ENCODE data around the gene CXCL17.

CXCL17 gene

DNA sequence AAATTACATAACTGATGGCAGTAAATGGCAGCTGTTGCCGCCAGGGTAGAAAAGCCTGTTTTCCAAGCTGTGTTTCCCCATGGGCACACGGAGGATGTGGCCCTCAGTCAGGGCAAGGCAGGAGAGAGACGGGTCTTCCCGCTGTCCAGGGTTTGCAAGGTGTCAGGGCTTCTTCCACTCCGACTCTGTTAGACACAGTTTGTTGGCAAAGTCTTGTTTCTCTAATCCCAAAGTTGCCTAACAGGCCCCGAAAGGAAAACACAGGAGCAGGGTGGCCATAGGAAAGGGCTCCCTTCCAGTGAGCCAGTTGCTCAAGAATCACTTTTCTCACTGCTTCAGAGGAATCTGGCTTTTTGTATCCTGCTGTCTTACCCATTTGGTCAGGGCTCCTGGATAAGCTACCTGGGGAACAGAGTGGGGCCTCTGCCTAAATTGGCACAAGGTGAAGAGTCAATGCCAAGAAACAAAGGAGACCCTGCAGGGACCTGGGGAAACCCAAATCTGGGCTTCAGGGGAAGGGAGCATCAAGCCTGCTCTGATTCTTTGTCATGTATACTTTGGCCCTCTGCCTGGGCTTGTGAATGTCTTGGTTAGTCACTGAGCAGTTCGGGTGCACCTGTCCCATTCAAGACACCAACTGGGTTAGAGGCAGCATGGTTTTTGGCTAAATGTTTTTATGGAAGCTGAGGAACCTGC, 29.0 kb upstream of the CXCL17 start:
- H3K9me3 ChIP-seq (ENCODE audit: insufficient read depth, low read length) = no peaks in the 10 kb centered on the region
- H3K36me3 ChIP-seq (ENCODE audit: low read length) = no peaks in the 10 kb centered on the region
- H3F3A ChIP-seq (ENCODE audit: insufficient read depth) = peaks cover 21% of the 10 kb centered on the region; the same call in 1 of the 2 replicates
- no peaks in the 10 kb centered on the region for H3K27me3 ChIP-seq (ENCODE audit: low read length)
- no peak for TF ChIP-seq EZH2phosphoT487 (conservative IDR thresholded peaks at IDR 0.05; ENCODE audit: low read length)
- TF ChIP-seq, protein P1, sequence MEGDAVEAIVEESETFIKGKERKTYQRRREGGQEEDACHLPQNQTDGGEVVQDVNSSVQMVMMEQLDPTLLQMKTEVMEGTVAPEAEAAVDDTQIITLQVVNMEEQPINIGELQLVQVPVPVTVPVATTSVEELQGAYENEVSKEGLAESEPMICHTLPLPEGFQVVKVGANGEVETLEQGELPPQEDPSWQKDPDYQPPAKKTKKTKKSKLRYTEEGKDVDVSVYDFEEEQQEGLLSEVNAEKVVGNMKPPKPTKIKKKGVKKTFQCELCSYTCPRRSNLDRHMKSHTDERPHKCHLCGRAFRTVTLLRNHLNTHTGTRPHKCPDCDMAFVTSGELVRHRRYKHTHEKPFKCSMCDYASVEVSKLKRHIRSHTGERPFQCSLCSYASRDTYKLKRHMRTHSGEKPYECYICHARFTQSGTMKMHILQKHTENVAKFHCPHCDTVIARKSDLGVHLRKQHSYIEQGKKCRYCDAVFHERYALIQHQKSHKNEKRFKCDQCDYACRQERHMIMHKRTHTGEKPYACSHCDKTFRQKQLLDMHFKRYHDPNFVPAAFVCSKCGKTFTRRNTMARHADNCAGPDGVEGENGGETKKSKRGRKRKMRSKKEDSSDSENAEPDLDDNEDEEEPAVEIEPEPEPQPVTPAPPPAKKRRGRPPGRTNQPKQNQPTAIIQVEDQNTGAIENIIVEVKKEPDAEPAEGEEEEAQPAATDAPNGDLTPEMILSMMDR (IDR thresholded peaks at IDR 0.05; ENCODE audit: insufficient read depth, low read length, poor library complexity, severe bottlenecking) = no peak
- H3K4me2 ChIP-seq (ENCODE audit: low read depth, low read length, poor library complexity, severe bottlenecking) = no peak overlapping the region
- H2AFZ ChIP-seq (ENCODE audit: low read depth, low read length, severe bottlenecking) = no peak overlapping the region
- no peak overlapping the region for H3K4me3 ChIP-seq (ENCODE audit: insufficient read depth, low read length, poor library complexity, severe bottlenecking)
- H3K9ac ChIP-seq (ENCODE audit: low read length) = no peak overlapping the region
- H3K27ac ChIP-seq (ENCODE audit: low read depth, low read length) = no peak overlapping the region
- H4K20me1 ChIP-seq (ENCODE audit: low read depth, low read length) = no peaks in the 10 kb centered on the region
- no peaks in the 10 kb centered on the region for H3K79me2 ChIP-seq (ENCODE audit: insufficient read depth, low read length)
- no peaks in the 10 kb centered on the region for H3K9me2 ChIP-seq (replicated peaks; ENCODE audit: insufficient read depth, low read length)

DNA sequence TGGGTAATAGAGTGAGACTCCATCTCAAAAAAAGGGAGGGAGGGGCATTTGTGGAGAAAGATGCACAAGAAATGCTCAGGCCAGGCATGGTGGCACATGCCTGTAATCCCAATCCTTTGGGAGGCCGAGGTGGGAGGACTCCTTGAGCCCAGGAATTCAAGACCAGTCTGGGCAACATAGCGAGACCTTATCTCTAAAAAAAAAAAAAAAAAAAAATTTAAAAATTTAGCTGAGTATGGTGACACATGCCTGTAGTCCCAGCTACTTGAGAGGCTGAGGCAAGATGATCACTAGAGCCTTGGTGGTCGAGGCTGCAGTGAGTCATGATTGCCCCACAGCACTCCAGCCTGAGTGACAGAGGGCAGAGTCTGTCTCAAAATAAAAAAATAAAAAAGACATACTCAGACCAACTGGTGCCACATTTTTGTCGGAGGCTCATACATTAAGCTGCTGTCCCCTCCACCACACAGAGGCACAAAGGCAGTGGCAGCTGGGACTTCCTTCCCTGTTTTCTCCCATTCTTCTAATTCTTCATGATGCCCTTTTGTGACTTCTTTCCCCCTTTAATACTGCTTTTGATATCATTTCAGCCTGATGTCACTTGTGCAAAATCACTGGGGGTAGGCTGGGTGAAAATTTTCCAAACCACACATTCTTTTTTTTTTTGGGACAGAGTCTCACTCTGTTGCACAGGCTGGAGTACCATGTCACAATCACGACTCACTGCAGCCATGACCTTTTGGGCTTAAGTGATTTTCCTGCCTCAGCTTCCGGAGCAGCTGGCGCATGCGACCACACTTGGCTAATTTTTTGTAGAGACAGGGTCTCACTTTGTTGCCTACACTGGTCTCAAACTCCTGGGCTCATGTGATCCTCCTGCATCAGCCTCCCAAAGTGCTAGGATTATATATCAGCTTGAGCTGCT, 26.8 kb upstream of the CXCL17 start:
- Histone ChIP-seq H3K36me3 (ENCODE audit: low read length) (no peaks in the 10 kb centered on the region), H3K9me3 (ENCODE audit: insufficient read depth, low read length) (no peaks in the 10 kb centered on the region), H3K4me2 (ENCODE audit: low read depth, low read length, poor library complexity, severe bottlenecking) (peak overlapping the region; percentile 37), H3K9ac (ENCODE audit: low read length) (no peak overlapping the region), H2AFZ (ENCODE audit: low read depth, low read length, severe bottlenecking) (no peak overlapping the region), H3K27ac (ENCODE audit: low read depth, low read length) (peak overlapping the region; percentile 30), H3F3A (ENCODE audit: insufficient read depth) (peaks cover 37% of the 10 kb centered on the region), H3K27me3 (ENCODE audit: low read length) (no peaks in the 10 kb centered on the region), H4K20me1 (ENCODE audit: low read depth, low read length) (no peaks in the 10 kb centered on the region), H3K9me2 (replicated peaks; ENCODE audit: insufficient read depth, low read length) (no peaks in the 10 kb centered on the region), H3K79me2 (ENCODE audit: insufficient read depth, low read length) (no peaks in the 10 kb centered on the region), H3K4me3 (ENCODE audit: insufficient read depth, low read length, poor library complexity, severe bottlenecking) (no peak overlapping the region)
- no peak for TF ChIP-seq EZH2phosphoT487 (conservative IDR thresholded peaks at IDR 0.05; ENCODE audit: low read length)
- TF ChIP-seq, protein P1 (IDR thresholded peaks at IDR 0.05; ENCODE audit: insufficient read depth, low read length, poor library complexity, severe bottlenecking) = no peak

DNA sequence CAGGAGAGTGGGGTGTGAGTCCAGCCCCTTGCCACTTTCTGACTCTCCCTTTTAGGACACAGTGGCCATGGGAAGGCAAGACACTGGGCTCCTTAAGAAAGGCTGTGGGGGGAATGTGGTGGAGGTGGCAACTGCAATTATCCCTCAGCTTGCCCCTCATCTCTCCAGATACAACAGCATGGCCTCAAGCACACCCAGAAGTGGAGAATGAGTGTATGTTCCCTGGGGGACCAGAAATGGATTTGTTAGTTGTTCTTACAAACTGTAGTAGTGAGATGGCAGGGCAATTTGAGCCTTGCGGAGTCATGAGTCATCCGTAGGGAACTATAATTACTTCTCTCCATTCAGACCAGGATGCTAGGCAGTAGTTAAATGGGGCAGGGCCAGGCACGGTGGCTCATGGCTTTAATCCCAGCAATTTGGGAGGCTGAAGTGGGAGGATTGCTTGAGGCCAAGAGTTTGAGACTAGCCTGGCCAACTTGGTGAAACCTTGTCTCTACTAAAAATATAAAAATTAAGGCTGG, 25.6 kb upstream of the CXCL17 start:
- Histone ChIP-seq H3K4me3 (ENCODE audit: insufficient read depth, low read length, poor library complexity, severe bottlenecking) (no peak overlapping the region), H3K36me3 (ENCODE audit: low read length) (no peaks in the 10 kb centered on the region), H3F3A (ENCODE audit: insufficient read depth) (peaks cover 37% of the 10 kb centered on the region), H3K27ac (ENCODE audit: low read depth, low read length) (no peak overlapping the region), H3K9me3 (ENCODE audit: insufficient read depth, low read length) (no peaks in the 10 kb centered on the region), H3K27me3 (ENCODE audit: low read length) (no peaks in the 10 kb centered on the region), H3K9me2 (replicated peaks; ENCODE audit: insufficient read depth, low read length) (no peaks in the 10 kb centered on the region), H3K9ac (ENCODE audit: low read length) (no peak overlapping the region), H3K4me2 (ENCODE audit: low read depth, low read length, poor library complexity, severe bottlenecking) (no peak overlapping the region), H4K20me1 (ENCODE audit: low read depth, low read length) (no peaks in the 10 kb centered on the region), H2AFZ (ENCODE audit: low read depth, low read length, severe bottlenecking) (no peak overlapping the region), H3K79me2 (ENCODE audit: insufficient read depth, low read length) (no peaks in the 10 kb centered on the region)
- TF ChIP-seq, protein P1 (IDR thresholded peaks at IDR 0.05; ENCODE audit: insufficient read depth, low read length, poor library complexity, severe bottlenecking) = no peak
- TF ChIP-seq EZH2phosphoT487 (conservative IDR thresholded peaks at IDR 0.05; ENCODE audit: low read length) = no peak

All from SU-DHL-6 (cell line).